ENCODE measurements around the gene AQP11. TPM values are rescaled to one million over a fixed set of nuclear protein-coding genes. Genes with fewer than 3 reads are reported as not detected.

AQP11 gene
- total RNA-seq, 2 donors from 2014 or later: 4.0 to 7.1 TPM

DNA sequence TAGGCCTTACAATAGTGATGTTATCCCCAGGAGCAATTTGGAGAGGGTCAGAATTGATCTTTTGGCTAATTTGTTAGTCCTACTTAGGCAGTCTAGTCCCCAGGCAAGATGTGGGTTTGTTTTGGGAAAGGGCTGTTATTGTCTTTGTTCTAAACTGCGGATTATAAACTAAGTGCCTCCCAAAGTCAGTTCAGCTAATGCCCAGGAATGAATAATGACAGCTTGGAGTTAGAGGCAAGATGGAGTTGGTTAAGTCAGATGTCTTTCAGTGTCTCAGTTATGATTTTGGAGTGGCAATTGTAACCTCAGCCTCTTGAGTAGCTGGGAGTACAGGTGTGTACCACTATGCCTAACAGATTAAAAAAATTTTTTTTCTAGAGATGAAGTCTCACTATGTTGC, 55.1 kb downstream of the AQP11 start:
- intact Hi-C loops (cut with DNase I, micrococcal nuclease): no loop called here
- no peak for ATAC-seq
- DNase-seq: no peak

GRCh38 chr11:77647654-77648305, 58.0 kb downstream of the AQP11 start:
- intact Hi-C loops (cut with DNase I, micrococcal nuclease): no loop called here
- DNase-seq (no peak), ATAC-seq (no peak)

DNA sequence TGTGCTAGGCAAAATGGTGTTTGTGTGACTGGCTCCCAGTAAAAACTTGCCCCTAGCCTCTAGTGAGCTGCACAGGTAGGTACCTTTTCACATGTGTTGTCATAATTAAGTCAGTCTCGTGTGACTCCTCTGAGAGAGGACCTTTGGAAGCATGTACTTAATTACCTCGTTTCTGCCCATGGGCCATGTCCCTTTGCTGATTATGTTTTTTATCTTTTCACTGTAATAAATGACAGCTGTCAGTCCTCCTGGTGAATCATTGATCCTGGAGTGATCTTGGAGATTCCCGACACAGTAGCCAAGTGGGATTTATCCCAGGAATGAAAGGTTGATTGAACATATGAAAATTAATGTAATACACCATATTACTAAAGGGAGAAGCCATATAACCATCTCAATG, 60.4 kb downstream of the AQP11 start:
- DNase-seq: no peak
- no peak for ATAC-seq
- intact Hi-C loops (cut with DNase I, micrococcal nuclease): no loop called here

DNA sequence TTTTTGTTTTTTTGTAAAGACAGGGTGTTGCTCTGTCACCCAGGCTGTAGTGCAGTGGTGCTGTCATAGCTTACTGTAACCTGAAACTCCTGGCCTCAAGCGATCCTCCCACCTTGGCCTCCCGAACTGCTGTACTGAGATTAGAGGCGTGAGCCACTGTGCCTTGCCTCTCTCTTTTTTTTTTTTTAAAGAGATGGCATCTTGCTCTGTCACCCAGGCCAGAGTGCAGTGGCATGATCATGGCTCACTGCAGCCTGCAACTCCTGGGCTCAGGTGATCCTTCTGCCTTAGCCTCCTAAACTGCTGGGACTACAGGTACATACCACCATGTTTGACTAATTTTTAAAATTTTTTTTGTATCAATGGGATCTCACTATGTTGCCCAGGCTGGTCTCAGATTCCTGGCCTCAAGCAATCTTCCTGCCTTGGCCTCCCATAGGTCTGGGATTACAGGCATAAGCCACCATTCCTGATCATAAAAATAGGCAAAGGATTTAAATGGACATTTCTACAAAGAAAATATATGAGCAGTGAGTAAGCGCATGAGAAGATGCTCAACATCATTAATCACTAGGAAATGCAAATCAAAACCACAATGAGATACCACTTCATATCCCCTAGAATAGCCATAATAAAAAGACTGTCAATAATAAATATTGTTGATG, 65.1 kb downstream of the AQP11 start:
- ATAC-seq: no peak

DNA sequence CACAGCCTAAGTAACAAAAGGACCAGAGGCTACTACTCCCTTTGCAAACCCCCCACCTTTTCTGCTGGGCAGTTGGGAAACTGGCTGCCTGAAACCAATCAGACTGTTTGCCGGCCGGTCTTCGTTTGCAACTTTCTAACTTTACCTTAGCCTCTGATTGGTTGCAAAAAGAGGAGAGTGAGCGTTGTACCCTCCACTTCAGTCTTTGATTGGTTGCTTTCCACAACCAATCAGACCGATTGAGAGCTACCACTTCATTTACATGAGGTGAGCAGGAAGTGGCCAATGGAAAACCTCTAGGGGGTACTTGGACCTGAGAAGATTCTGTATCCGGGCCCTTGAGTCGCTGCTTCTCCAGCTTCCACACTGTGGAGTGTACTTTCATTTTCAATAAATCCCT, 66.6 kb downstream of the AQP11 start:
- DNase-seq: no peak
- ATAC-seq: no peak
- intact Hi-C loops (cut with DNase I, micrococcal nuclease): no loop called here

More for the DNA sequence above, 65.1 kb downstream of the AQP11 start:
- intact Hi-C loops (cut with DNase I, micrococcal nuclease): no loop called here
- no peak for DNase-seq

DNA sequence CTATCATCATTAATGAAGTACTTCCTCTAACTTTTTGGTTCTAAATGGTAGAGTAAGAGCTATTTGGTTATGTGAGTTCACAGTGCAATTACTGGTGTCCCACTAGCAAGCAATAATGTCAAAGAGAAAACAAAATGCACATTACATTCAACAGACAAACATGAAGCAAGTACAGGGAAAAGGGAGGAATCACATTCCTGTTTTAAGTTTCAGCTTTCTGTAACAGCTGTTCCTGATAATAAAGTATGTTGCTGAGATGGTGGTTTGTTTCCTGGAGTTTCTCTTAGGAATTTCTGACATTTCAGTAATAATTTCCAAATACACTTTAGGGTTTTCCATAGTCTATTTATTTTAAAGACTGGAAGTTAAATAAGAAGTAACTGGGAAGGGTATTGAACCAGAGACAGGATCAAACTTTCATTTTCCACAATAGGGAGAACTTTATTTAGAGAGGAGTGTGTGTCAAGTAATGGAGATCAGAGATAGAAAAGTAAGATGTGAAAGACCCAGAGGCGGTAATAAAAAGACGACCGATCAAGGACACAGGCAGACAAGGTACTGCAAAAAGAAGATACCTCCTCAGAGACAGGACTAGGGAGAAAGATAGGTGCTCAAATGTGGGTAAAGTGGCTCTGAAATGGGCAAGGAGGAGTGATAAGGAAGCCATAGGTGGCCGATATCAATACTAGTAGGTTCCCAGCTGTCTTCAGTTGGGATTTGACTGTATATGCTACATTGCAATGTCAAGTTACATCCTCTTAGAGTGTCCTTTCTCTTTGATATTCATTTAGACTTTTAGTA, 68.7 kb downstream of the AQP11 start:
- DNase-seq: no peak
- intact Hi-C loops (cut with DNase I, micrococcal nuclease): no loop called here
- no peak for ATAC-seq

Other genes starting within 250 kb of the AQP11 start
- 100 to 1,000 TPM; 110 to 124 TPM for gene PAK1, start 115.9 kb upstream of the AQP11 start, total RNA-seq
- gene CLNS1A, start 47.8 kb downstream of the AQP11 start, total RNA-seq: 10 to 100 TPM; 73.9 to 74.1 TPM
- gene RSF1, start 230.8 kb downstream of the AQP11 start, total RNA-seq: 10 to 100 TPM; 47.5 to 47.7 TPM
- gene AAMDC, start 231.2 kb downstream of the AQP11 start, total RNA-seq: 10 to 100 TPM; 20.6 to 36.1 TPM

All from left colon (tissue), 2 donors.